Epithelial cell of esophagus (primary cell): ENCODE results near the gene AKIP1.
A peak's percentile ranks its signal among the peaks of the same experiment; 100 is the strongest.

Experiments used
- DNase-seq: peaks from one replicate; pipeline ENCODE4 v3.0.0; 2010; ENCODE audit warnings: low read depth
- H3K4me3 ChIP-seq: 2 replicates; pipeline ENCODE4 v1.5.1; 2011; ENCODE audit warnings: mild to moderate bottlenecking, low read length, control low read depth
- TF ChIP-seq, protein P1 (sequence below): IDR thresholded peaks from 2 replicates; pipeline ENCODE4 v1.5.1; 2011; ENCODE audit warnings: low read depth, mild to moderate bottlenecking, low read length, control low read depth, inconsistent platforms; ENCODE audit not compliant: insufficient read depth; ENCODE audit errors: missing control alignments

Gene AKIP1

DNA sequence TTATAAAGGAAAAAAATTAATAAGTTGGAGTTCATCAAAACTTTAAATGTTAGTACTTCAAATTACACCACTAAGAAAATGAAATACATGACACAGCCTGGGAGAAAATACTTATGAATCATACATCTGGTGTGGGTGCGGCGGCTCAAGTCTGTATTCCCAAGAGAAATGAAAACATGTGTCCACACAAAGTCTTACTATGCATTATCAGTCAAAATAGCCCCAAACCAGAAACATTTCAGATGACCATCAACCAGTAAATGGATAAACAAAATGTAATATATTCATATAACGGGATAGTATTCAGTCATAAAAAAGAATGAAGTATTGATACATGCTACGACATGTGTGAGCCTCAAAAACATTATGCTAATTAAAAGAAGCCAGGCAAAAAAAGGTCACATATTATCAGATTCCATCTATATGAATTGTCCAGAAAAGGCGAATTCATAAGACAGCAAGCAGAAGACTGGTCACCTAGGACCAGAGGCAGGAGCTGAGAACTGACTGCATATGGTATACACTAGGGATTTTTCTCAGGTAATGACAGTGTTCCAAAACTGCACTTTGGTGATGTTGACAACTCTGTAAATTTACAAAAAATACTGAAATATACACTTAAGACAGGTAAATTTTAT lies 5.3 kb upstream of the AKIP1 start:
- no peak overlapping the region for H3K4me3 ChIP-seq
- peak; percentile 88 for DNase-seq
- TF ChIP-seq, protein P1, sequence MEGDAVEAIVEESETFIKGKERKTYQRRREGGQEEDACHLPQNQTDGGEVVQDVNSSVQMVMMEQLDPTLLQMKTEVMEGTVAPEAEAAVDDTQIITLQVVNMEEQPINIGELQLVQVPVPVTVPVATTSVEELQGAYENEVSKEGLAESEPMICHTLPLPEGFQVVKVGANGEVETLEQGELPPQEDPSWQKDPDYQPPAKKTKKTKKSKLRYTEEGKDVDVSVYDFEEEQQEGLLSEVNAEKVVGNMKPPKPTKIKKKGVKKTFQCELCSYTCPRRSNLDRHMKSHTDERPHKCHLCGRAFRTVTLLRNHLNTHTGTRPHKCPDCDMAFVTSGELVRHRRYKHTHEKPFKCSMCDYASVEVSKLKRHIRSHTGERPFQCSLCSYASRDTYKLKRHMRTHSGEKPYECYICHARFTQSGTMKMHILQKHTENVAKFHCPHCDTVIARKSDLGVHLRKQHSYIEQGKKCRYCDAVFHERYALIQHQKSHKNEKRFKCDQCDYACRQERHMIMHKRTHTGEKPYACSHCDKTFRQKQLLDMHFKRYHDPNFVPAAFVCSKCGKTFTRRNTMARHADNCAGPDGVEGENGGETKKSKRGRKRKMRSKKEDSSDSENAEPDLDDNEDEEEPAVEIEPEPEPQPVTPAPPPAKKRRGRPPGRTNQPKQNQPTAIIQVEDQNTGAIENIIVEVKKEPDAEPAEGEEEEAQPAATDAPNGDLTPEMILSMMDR: no peak

DNA sequence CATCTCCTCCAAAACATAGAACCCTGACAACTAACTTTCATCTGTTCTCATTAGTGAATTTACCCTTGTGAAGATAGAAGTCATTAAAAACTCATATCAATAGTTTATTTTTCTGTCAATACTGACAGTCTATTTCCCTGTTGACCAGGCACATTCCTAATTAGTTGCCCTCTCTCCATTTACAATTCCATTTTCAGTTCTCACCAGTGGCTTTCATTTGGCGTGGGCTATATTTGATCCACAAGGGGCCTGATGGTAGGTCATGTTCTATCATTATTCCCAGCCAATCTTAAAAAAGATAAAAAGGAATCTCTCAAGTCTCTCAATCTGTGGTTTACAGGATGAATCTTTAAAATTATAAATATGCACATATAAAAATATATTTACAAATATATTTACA lies 3.9 kb upstream of the AKIP1 start:
- TF ChIP-seq, protein P1: no peak
- no peak for DNase-seq

DNA sequence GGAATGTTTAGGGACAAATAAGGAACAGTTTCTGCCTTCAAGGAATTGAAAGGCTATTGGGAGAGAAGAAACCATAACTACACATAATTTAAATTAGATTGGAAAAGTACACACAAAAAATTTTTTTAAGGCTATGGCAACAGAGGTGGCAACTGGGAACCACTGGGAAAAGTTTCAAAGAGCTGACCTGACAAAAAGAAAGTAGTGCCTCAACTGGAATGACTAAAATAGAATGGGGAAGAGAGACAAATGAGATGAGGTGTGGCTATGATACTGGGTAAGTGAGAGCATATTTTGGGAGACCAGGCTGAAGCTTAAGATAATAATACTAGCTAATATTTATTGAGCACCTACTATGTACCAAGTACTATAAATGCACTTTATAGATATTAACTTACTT lies 2.9 kb upstream of the AKIP1 start:
- TF ChIP-seq, protein P1: no peak
- DNase-seq: no peak
- no peak overlapping the region for H3K4me3 ChIP-seq

More for the DNA sequence above, 3.9 kb upstream of the AKIP1 start:
- no peak overlapping the region for H3K4me3 ChIP-seq

DNA sequence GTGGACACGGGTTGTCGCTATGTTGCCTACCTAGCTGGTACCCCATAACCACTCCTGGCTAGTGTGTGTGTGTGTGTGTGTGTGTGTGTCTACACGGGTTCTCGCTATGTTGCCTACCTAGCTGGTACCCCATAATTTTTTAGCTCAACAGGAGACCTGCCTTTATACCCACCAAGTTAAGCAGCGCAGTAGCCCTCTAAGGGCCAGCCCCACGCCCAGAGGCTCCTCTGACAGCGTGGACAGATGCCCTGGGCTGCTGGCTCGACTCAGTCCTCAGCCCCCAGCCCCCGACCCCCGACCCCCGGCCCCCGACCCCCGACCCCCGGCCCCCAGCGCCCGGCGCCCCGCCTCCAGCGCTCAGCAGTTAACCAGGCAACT lies 351 bp upstream of the AKIP1 start:
- TF ChIP-seq, protein P1: no peak
- no peak for DNase-seq
- peak overlapping the region; percentile 61 for H3K4me3 ChIP-seq

DNA sequence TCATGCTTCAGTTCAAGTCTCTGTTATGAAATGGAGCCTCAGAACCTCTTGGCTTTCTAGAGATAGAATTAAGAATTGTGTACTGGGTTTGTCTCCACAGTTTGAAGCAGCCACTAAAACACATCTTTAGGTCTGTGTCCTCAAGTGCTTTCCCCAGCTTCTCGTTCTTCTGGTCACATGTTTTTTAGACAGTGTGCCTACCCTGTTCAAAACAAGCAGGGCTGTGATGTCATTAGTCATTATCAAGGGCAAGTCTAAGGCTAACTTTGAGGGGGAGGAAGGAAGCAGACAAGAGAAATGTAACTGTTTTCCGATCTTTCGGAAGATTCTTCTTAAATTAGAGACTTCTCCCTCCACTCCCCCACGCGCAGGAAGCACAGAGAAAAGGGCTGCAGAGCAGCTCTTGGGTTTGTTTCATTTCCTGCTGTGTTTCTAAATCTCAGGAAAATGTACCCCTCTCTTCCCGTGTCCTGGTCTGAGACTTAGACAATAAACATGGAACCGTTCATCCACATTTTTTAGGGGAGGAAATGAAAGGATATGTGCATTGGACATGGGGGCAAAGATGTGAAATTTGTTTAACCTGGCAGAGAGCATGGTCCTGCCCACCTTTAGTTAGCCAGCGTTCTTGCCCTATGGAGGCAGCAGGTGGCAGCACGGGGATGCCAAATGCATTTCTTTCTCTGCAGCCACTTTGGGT lies 3.1 kb downstream of the AKIP1 start:
- no peak overlapping the region for H3K4me3 ChIP-seq
- TF ChIP-seq, protein P1: peak; percentile 77
- peak; percentile 41 for DNase-seq

DNA sequence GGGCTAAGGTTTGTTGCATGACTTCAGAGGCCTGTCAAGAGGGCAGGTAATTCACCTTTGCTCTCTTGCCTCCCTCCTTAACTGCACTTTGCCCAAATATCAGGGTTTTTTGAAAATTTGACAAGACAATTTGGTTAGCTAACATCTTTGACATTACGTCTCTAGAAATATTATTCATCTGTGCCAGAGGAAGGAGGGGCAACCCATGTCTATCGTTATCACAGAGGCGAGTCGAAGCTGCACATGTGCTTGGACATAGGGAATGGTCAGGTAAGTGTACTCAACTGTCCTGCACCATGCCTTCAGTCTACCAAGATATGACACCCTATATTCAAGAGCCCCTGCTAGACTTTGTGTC lies 3.7 kb downstream of the AKIP1 start:
- no peak for DNase-seq
- H3K4me3 ChIP-seq: no peak overlapping the region
- TF ChIP-seq, protein P1: no peak
